ENCODE results near the gene PPP1R13B. TPM values are rescaled to one million over a fixed set of nuclear protein-coding genes. Genes with fewer than 3 reads are reported as not detected.

The PPP1R13B gene
- total RNA-seq, 1 donor from 2014 or later = 10.1 TPM

DNA sequence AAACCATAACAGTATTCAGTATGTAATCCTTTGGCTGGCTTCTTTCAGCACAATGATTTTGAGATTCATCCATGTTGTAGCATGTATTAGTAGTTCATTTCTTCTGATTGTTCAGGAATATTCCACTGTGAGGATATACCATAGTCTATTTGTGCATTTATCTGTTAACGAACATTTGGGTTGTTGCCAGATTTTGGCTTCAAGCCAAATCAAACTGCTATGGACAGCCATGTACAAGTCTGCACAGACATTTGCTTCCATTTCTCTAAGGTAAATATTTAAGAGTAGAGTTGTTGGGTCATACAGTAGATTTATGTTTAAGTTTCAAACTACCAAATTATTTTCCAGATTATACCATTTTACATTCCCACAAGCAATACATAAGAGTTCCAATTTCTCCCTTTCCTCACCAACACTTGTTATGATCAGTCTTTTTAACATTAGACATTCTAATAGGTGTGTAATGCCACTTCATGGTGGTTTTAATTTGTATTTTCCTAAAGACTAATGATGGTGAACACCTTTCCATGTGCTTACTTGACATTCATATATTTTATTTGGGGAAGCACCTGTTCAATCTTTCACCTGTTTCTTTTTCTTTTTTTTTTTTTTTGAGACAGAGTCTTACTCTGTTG lies 75.2 kb downstream of the PPP1R13B start:
- Mint-ChIP-seq H3K4me3 (ENCODE audit: unreplicated experiment) (no peak overlapping the region), H3K27me3 (ENCODE audit: low read depth) (no peaks in the 10 kb centered on the region), H3K36me3 (ENCODE audit: low read depth) (no peaks in the 10 kb centered on the region), H3K9me3 (ENCODE audit: low read depth) (peaks cover 7% of the 10 kb centered on the region), H3K27ac (ENCODE audit: unreplicated experiment) (no peak overlapping the region), H3K4me1 (ENCODE audit: low read depth) (no peaks in the 10 kb centered on the region)
- DNase-seq (ENCODE audit: low spot score) = no peak
- TF ChIP-seq, protein P1, sequence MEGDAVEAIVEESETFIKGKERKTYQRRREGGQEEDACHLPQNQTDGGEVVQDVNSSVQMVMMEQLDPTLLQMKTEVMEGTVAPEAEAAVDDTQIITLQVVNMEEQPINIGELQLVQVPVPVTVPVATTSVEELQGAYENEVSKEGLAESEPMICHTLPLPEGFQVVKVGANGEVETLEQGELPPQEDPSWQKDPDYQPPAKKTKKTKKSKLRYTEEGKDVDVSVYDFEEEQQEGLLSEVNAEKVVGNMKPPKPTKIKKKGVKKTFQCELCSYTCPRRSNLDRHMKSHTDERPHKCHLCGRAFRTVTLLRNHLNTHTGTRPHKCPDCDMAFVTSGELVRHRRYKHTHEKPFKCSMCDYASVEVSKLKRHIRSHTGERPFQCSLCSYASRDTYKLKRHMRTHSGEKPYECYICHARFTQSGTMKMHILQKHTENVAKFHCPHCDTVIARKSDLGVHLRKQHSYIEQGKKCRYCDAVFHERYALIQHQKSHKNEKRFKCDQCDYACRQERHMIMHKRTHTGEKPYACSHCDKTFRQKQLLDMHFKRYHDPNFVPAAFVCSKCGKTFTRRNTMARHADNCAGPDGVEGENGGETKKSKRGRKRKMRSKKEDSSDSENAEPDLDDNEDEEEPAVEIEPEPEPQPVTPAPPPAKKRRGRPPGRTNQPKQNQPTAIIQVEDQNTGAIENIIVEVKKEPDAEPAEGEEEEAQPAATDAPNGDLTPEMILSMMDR (IDR thresholded peaks at IDR 0.05) = no peak

DNA sequence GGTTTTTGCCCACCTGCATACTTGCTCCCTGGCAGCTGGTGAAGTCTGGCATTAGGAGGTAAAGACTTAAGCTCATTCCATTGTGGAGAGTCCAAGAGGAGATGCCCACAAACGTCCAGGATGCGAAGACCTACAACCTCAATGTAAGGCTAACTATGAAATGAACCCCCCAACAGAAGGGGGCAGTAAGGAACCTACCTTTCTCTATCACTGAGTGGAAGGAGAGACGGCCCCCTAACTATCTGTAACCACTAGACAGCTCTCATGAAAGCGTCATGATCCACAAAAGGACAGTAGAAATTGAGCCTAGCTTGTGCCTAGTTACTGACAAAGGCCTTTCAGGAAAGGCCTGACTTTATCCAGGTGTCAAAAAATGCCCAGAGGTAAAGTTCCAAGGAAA lies 76.5 kb downstream of the PPP1R13B start:
- TF ChIP-seq, protein P1 (IDR thresholded peaks at IDR 0.05) = no peak
- H3K27me3 Mint-ChIP-seq (ENCODE audit: low read depth) = no peaks in the 10 kb centered on the region
- no peak overlapping the region for H3K4me3 Mint-ChIP-seq (ENCODE audit: unreplicated experiment)
- H3K9me3 Mint-ChIP-seq (ENCODE audit: low read depth) = peaks cover 7% of the 10 kb centered on the region
- no peaks in the 10 kb centered on the region for H3K36me3 Mint-ChIP-seq (ENCODE audit: low read depth)
- H3K27ac Mint-ChIP-seq (ENCODE audit: unreplicated experiment) = no peak overlapping the region
- H3K4me1 Mint-ChIP-seq (ENCODE audit: low read depth) = no peaks in the 10 kb centered on the region
- no peak for DNase-seq (ENCODE audit: low spot score)

DNA sequence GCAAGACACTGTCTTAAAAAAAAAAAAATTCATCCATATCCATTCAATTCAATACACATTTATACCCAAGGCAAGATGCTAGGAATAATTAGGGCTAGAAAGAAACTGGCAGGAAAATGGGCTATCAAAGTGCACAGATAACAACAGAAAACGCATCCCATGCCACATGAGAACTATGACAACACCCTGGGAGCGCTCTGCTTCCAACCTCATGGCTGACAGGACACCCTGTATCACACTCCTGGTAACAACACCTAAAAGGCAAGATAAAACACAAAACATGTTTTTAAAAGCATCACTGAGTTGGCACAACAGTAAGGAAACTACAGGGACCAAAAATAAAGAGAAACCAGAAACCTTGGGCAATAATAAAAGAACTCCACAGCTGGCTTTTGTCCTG lies 76.9 kb downstream of the PPP1R13B start:
- H3K4me3 Mint-ChIP-seq (ENCODE audit: unreplicated experiment) = no peak overlapping the region
- peaks cover 10% of the 10 kb centered on the region for H3K9me3 Mint-ChIP-seq (ENCODE audit: low read depth)
- DNase-seq (ENCODE audit: low spot score) = no peak
- no peaks in the 10 kb centered on the region for H3K4me1 Mint-ChIP-seq (ENCODE audit: low read depth)
- TF ChIP-seq, protein P1 (IDR thresholded peaks at IDR 0.05) = no peak
- peaks cover under 1% of the 10 kb centered on the region for H3K36me3 Mint-ChIP-seq (ENCODE audit: low read depth)
- no peaks in the 10 kb centered on the region for H3K27me3 Mint-ChIP-seq (ENCODE audit: low read depth)
- H3K27ac Mint-ChIP-seq (ENCODE audit: unreplicated experiment) = no peak overlapping the region

DNA sequence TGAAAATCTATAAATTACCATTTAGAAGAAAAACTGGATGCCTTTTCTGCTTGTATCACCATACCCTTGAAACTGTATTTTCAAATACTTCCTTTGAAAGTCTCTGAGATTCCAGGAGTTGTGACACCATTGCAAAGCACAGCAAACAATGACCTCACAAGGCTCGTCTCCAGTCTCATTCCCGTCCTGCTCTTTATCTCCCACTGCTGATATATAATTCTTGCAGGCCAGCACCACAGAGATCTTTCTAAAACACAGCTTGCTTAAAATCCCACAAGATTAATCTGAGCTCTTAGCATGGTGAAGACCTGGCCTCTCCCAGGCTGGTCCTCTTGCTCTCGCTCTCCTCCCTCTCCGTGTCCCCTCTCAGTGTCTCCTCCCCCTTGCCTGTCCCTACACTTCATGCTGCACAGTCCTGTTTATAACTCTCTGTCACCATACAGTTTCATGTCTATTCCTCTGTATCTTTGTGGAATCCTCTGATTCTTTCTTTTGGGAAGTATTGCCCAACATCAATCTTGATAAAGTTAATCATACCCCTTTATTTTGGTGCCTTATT lies 80.0 kb downstream of the PPP1R13B start:
- Mint-ChIP-seq H3K4me1 (ENCODE audit: low read depth) (peaks cover under 1% of the 10 kb centered on the region), H3K9me3 (ENCODE audit: low read depth) (peaks cover 12% of the 10 kb centered on the region), H3K27ac (ENCODE audit: unreplicated experiment) (no peak overlapping the region), H3K36me3 (ENCODE audit: low read depth) (peaks cover 3% of the 10 kb centered on the region), H3K4me3 (ENCODE audit: unreplicated experiment) (no peak overlapping the region), H3K27me3 (ENCODE audit: low read depth) (no peaks in the 10 kb centered on the region)
- TF ChIP-seq, protein P1 (IDR thresholded peaks at IDR 0.05) = no peak
- no peak for DNase-seq (ENCODE audit: low spot score)

DNA sequence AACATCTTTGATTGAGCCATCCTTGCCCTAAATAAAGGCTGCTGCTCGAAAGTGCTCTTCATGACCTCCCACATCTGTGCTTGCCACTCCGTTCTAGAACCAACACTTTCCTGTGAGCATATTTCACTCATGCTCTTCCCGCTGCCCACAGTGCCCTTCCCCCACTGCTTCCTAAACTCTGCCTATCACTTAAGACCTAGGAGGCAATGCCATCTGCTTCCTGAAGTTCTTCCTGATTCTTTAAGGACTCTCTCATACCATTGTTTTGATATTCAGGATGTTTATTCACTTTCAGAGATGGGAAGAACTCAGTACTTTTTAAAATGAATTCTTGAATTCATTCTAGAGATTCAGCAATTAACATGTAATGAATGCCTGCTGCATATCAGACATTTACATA lies 81.8 kb downstream of the PPP1R13B start:
- Mint-ChIP-seq H3K4me3 (ENCODE audit: unreplicated experiment) (no peak overlapping the region), H3K36me3 (ENCODE audit: low read depth) (peaks cover 3% of the 10 kb centered on the region), H3K27me3 (ENCODE audit: low read depth) (no peaks in the 10 kb centered on the region), H3K27ac (ENCODE audit: unreplicated experiment) (no peak overlapping the region), H3K4me1 (ENCODE audit: low read depth) (peaks cover 7% of the 10 kb centered on the region), H3K9me3 (ENCODE audit: low read depth) (peaks cover 5% of the 10 kb centered on the region)
- TF ChIP-seq, protein P1 (IDR thresholded peaks at IDR 0.05) = no peak
- DNase-seq (ENCODE audit: low spot score) = no peak
